HepG2 (cell line): ENCODE results near the gene AUTS2. TPM values are rescaled to one million over a fixed set of nuclear protein-coding genes. Genes with fewer than 3 reads are reported as not detected.

Experiments
- ATAC-seq: fragments of 200-7000 bp; cut with Tn5 transposase; 3 replicates; pipeline ENCODE4 v1.9.1; 2020; ENCODE audit warnings: mild to moderate bottlenecking, moderate library complexity
- BruUV-seq: library from RNA; stranded (reverse); fragments of 400-500 nt; replicated peaks from 2 replicates; lab custom pipeline; 2021; lab: Mats Ljungman, UMichigan
- CTCF ChIA-PET: fragments of 300-600 bp; formaldehyde crosslinking; extraction: SDS; loops from one replicate; lab custom pipeline; 2021; ENCODE audit warnings: low total read pairs, inconsistent platforms, low intra/inter-chr PET ratio; lab: Yijun Ruan, JAX
- POLR2A ChIA-PET: fragments of 350-600 bp; sonication (Branson Sonifier 250); formaldehyde crosslinking; loops from one replicate; lab custom pipeline; 2020; ENCODE audit warnings: antibody characterized with exemption, inconsistent platforms; lab: Yijun Ruan, JAX
- DNase-seq: peaks from one replicate; pipeline ENCODE4 v3.0.0-alpha.2; 2015; ENCODE audit warnings: low spot score
- FAIRE-seq: peaks from 3 replicates; lab custom pipeline; 2011; peaks lifted over from hg19 to GRCh38; lab: Jason Lieb, UNC
- H2AFZ ChIP-seq: one replicate; pipeline ENCODE4 v1.6.1; 2011; ENCODE audit warnings: low read length, inconsistent platforms
- H3K27ac ChIP-seq: fragments of 300-600 bp; 3 replicates; pipeline ENCODE4 v1.8.0; 2011; ENCODE audit warnings: mixed run types, mild to moderate bottlenecking, mixed read lengths, low read length, inconsistent platforms; ENCODE audit not compliant: insufficient read depth; ENCODE audit errors: extremely low read length
- H3K27me3 ChIP-seq, 2 experiments: fragments of 200-600 bp in 1 of 2; 2 replicates in 1 of 2; 3 replicates in 1 of 2; pipeline versions ENCODE4 v1.6.0 to v1.8.0; 2011; ENCODE audit warnings: low read length in 2 of 2, mild to moderate bottlenecking in 2 of 2, moderate library complexity in 2 of 2, inconsistent platforms in 1 of 2; ENCODE audit not compliant: insufficient read depth in 2 of 2, control insufficient read depth in 1 of 2
- H3K36me3 ChIP-seq, 2 experiments: fragments of 200-600 bp in 1 of 2; replicated peaks in 1 of 2; 2 replicates in 1 of 2; 3 replicates in 1 of 2; pipeline versions ENCODE4 v1.5.1 to v1.8.0; 2011; ENCODE audit warnings: low read length in 2 of 2, inconsistent platforms in 1 of 2; ENCODE audit not compliant: insufficient read depth in 2 of 2, control insufficient read depth in 1 of 2
- H3K4me1 ChIP-seq: 2 replicates; pipeline ENCODE4 v1.5.1; 2012; ENCODE audit warnings: low read length, inconsistent platforms; ENCODE audit not compliant: insufficient read depth
- H3K4me2 ChIP-seq: 2 replicates; pipeline ENCODE4 v1.6.0; 2011; ENCODE audit warnings: low read depth, low read length, inconsistent platforms
- H3K4me3 ChIP-seq, 3 experiments: fragments of 200-600 bp in 1 of 3; sonication (generic), shearing (Covaris generic) in 1 of 3; replicated peaks in 1 of 3; 2 replicates each; pipeline ENCODE4 v1.5.1; 2011 to 2016; ENCODE audit warnings: low read length in 3 of 3, inconsistent platforms in 2 of 3, low read depth in 2 of 3, mild to moderate bottlenecking in 2 of 3, control low read depth in 1 of 3, mixed read lengths in 1 of 3; ENCODE audit not compliant: insufficient read depth in 1 of 3
- H3K79me2 ChIP-seq: one replicate; pipeline ENCODE4 v1.6.1; 2011; ENCODE audit warnings: low read length, inconsistent platforms; ENCODE audit not compliant: insufficient read depth
- H3K9ac ChIP-seq: 2 replicates; pipeline ENCODE4 v1.6.0; 2011; ENCODE audit warnings: mild to moderate bottlenecking, low read depth, low read length, inconsistent platforms; ENCODE audit not compliant: insufficient read depth
- H3K9me3 ChIP-seq: 2 replicates; pipeline ENCODE4 v1.5.1; 2012; ENCODE audit warnings: mild to moderate bottlenecking, low read length
- H4K20me1 ChIP-seq: 2 replicates; pipeline ENCODE4 v1.6.0; 2011; ENCODE audit warnings: inconsistent platforms, mild to moderate bottlenecking, low read length, moderate library complexity; ENCODE audit not compliant: insufficient read depth
- AGO1 ChIP-seq: fragments of 200-400 bp; formaldehyde crosslinking; IDR thresholded peaks from 2 replicates; pipeline ENCODE4 v1.6.1; 2017; ENCODE audit warnings: mild to moderate bottlenecking, low read depth, low read length, moderate library complexity; ENCODE audit not compliant: poor library complexity, severe bottlenecking
- PREB ChIP-seq: sonication (generic); formaldehyde crosslinking; IDR thresholded peaks from 2 replicates; pipeline ENCODE4 v1.4.0; 2020; ENCODE audit warnings: missing genetic modification reagents
- TBX3 ChIP-seq: fragments of 450-650 bp; IDR thresholded peaks from 2 replicates; pipeline ENCODE4 v1.6.1; 2017; ENCODE audit warnings: antibody characterized with exemption, mild to moderate bottlenecking, inconsistent platforms, borderline replicate concordance
- ZBTB21 ChIP-seq: sonication (generic); formaldehyde crosslinking; IDR thresholded peaks from 2 replicates; pipeline ENCODE4 v1.4.0; 2020; ENCODE audit warnings: missing genetic modification reagents
- WGBS: methylation state at CpG from one replicate; pipeline ENCODE4 v1.1.6; 2017; ENCODE audit warnings: low lambda C conversion rate; 5-methylcytosine and 5-hydroxymethylcytosine counted together
- in situ Hi-C: cut with HindIII; loops from 2 replicates; pipeline ENCODE4 v1.10.0; 2017; ENCODE audit warnings: low pct_unique_long_range_greater_than_20kb; ENCODE audit not compliant: extremely low pct_ligation_motif_present
- intact Hi-C: fragments of 100-400 bp; cut with micrococcal nuclease; formaldehyde crosslinking; loops from one replicate; pipeline ENCODE4 v1.10.0; 2022; ENCODE audit not compliant: unreplicated experiment
- polyA plus RNA-seq, 8 experiments: library from polyadenylated mRNA; depleted of rRNA in 3 of 8; stranded (reverse) in 7 of 8; unstranded in 1 of 8; fragments of >200 nt; fragmentation: Illumina TruSeq in 4 of 8; extraction: Trizol in 4 of 8; gene quantifications; 2 replicates each; pipeline versions ENCODE4 v1.2.1 to v1.2.3, GENCODE V29; 2011 to 2016; ENCODE audit warnings: low read depth in 4 of 8, missing spikeins in 1 of 8, mixed read lengths in 1 of 8; ENCODE audit not compliant: insufficient read depth in 1 of 8
- total RNA-seq, 5 experiments: library from RNA; depleted of rRNA; stranded (reverse); fragments of >200 nt; fragmentation: Illumina TruSeq; extraction: Trizol; gene quantifications; 2 replicates each; pipeline ENCODE4 v1.2.3, GENCODE V29; 2016; ENCODE audit warnings: low read depth in 1 of 5

The AUTS2 gene
- total and polyA plus RNA-seq, 2 of the 13 experiments (the other 11 are each of a cell fraction or from before 2014, with no cell fraction given) = 0.38 TPM; not detected in 1

- no peak for TF ChIP-seq PREB (CRISPR knock-in tag)
- TF ChIP-seq, all 625 proteins: peak for 2
Observed at GRCh38 chr7:69932034-69932628, 333.9 kb downstream of the AUTS2 start (continued).

GRCh38 chr7:69934144-69934903, 336.0 kb downstream of the AUTS2 start:
- Histone ChIP-seq H3K4me3 (no peak overlapping the region), H3K27ac (no peak overlapping the region), H3K4me1 (no peaks in the 10 kb centered on the region), H3K36me3 (no peaks in the 10 kb centered on the region), H2AFZ (no peak overlapping the region), H3K79me2 (no peaks in the 10 kb centered on the region), H3K27me3 (no peaks in the 10 kb centered on the region), H3K9me3 (no peaks in the 10 kb centered on the region), H4K20me1 (no peaks in the 10 kb centered on the region), H3K4me2 (no peak overlapping the region), H3K9ac (no peak overlapping the region)
- intact Hi-C loops (no loop called here), in situ Hi-C loops (no loop called here)
- CTCF ChIA-PET = no interaction called here
- TF ChIP-seq ZBTB21 (CRISPR knock-in tag) (no peak), AGO1 (no peak), TBX3 (no peak)
- WGBS = 67% methylated on average over 1 of the region's 5 CpGs
- BruUV-seq = no TSS peak
- FAIRE-seq = no peak
- DNase-seq = no peak
- POLR2A ChIA-PET = no interaction called here
- no peak for ATAC-seq
